GM19193 (cell line): Measurements from ENCODE around the gene WWOX.

ENCODE experiments used
- POLR2A ChIP-seq: IDR thresholded peaks from 4 replicates; pipeline ENCODE4 v1.6.1; 2011; ENCODE audit not compliant: insufficient read depth, insufficient read length; ENCODE audit errors: extremely low read depth

The WWOX gene

DNA sequence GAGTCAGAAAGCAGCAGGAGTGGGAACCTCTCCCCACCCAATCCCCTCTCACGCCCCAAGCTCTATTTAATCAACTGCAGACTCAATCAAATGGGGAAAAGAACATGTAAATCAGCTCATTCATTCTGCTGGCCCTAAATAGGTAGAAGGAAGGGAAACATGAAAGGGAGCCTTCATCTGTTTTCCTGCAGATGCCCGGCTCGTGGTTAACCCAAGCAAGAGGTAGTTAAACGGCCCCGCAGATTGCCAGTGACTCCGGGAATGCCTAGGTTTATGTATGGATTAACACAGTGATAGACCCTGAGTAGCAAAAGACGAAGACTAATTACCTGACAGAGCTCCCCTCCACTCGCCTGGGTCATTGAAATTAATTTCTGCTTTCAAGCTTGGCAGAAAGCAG lies 542.0 kb downstream of the WWOX start:
- no peak for TF ChIP-seq POLR2A

DNA sequence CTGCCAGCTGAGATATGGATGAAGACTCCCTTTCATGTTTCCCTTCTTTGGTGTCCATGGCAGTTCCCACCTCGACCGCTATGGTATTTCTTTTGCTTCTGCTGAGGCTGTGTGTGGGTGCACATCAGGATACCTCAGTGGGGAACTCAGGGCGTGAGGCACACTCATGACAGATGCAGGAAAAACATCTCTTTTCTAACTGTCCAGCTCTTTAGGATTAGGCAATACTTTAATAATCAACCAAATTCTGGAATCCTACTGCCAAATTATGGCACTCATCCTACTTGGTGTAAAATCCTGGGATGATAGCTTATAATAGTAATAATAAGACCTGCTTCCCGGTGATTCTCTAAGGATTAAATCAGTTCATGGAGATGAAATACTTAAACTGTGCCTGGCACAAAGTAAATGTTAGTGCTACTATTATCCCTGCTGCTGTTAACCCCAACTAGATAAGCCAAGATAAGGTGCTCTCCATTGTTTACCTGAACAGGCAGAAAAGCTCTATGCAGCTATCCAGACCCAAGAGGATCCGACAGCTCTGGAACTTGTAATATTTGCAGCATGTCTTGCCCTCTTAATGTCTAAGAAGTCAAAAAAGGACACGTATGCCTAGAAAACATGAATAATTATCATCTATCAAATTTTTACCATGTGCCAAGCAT lies 543.3 kb downstream of the WWOX start:
- no peak for TF ChIP-seq POLR2A

DNA sequence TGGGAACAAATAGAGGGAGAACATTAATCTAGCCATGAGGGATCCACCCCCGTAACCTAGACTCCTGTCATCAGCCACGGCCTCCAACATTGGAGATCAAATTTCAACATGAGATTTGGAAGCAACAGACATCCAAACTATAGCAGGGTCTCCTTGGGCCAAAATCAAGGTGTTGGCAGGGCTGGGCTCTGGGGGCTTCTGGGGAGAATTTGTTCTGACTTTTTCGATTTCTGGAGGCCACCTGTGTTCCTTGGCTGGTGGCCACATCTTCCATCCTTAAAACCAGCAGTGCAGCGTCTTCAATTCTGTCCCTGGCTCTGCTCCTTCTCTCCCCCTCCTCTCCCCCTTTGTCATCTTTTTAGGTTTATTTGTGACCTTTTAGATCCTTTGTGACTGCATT lies 546.2 kb downstream of the WWOX start:
- TF ChIP-seq POLR2A = no peak

DNA sequence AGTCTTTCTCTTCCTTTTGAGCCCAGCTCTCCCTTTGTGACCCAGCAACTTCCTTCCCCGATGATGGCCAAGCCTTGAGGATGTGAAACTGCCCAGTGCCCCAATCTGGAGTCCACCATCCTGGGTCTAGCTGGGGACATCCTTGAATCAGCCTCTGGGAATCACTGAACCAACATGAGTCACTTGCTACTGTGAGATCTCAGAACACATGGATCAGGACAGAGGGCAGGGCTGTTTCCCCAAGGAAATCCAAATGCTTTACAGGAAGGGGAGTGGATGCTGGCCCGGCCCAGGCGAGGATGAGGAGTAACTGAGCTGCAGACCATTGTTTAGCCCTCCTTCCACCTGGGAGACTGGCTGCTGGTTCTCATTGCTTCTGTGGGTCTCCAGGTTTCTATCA lies 547.6 kb downstream of the WWOX start:
- no peak for TF ChIP-seq POLR2A

DNA sequence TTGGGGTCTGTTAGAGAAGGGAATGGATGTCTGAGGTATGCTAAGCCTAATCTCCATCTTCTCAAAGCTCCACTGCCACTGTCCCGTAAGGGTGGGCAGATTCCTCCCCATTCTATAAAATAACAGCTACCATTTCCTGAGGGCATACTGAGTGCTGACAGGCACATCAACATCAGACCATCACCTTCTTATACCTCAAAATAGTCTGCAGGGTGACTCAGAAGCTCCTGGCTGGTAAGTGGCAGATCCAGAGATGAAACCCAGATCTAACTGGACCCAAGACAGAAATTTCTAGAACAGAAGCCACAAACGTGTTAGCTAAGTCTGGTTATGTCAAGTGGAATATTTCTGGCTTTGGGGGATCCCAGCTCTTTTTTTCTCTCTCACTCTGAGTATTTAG lies 548.0 kb downstream of the WWOX start:
- no peak for TF ChIP-seq POLR2A

DNA sequence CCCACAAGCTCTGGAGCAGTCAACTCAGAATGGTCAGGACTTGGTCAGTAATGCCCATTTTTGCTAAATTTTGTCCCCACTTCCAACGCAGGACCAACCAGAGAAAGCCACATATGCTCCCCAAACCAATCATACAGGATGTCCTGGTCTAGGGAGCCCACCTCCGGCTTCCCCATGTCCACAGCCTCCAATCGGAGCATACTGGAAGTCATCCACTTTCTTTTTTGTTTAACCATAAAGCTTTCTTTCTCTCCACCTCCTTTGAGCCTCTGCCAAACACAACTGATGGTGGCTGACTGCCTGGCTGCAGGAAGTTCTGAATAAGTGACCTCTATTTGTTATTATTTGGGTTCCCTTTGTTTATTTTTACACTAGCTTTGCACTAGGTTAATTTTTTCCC lies 549.1 kb downstream of the WWOX start:
- TF ChIP-seq POLR2A = no peak

DNA sequence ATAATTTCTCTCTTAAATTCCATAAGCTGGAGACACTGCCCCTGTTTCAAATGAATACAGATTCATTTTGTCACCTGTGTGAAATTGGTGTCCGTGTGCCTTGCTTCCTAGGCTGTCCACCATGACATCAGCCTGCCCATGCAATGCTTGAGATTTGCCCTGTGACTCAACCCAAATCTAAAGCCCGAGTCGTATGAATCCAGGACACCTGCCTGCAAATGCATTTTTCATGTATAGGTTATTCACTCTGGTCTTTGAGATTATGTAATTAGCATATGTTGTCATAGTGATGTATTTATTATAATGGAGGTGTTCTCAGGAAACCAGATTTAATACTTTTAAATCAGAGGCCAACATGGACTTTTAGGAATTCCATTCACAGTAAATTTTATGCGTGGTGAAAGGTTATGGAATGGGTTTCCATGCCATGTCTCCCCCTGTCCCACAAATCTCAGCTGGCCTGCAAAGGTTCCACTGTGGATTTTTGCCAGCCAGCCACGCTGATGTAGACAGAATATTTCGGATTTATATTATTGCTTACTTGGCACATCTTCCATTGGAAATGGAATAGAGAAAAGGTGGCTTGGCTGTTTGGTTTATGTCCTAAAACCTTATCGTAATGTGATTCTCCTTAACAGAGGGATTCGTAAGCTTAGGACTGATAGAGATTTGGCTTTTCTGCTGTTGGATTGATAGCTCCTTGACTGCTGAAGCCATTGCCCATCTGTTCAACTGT lies 551.1 kb downstream of the WWOX start:
- TF ChIP-seq POLR2A = no peak

DNA sequence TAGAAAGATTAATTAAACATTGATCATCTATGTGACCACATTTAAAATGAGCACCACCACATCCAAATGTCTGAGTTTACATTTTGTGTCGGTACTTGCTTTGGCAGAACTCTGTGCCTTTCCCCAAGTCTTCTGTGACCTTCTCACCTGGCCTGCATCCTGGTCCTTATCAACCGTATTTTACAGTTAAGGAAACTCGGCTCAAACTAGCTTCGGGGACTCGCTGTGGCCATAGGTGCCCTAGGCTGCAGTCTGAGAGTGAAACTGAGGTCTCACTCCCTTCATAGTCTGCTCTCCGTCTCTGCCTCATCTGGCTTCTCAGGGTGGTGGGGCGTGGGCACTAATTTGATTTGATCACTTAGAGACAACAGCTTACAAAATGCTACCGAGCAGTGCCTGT lies 555.5 kb downstream of the WWOX start:
- no peak for TF ChIP-seq POLR2A

DNA sequence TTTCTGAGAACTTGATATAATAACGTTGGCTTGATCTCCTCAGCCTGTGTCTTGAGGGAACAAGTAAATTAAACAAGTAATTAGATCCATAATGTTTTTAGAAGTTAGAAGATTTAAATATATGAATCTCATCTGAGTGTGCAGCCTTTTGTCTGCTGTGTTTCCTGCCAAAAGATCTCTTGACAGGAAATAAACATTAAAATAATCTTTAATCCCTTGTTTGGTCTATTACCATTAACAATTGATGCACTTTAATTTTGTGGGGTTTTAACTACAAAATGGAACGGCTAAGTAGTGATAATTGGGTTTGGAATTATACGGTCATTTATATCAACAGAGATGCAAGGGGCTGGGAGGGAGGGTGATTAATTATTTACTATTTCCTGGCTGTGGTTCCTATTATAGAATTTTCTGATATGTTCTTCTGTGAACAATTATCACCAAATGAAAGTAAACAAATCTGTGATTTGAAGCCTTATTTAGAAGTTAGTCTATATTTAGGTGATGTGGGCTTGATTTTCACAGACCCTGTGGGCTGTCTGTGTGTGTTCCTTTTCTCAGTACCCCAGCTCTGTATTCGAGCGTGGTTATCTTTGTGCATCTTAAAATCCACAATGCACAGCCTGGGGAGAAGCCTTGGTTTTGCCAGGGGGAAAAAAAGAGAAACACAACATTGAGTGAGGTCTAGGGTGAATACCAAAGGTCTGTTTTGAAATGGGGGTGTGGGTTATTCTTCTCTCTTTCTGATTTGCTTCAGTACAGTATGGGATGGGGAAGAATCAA lies 556.1 kb downstream of the WWOX start:
- no peak for TF ChIP-seq POLR2A

DNA sequence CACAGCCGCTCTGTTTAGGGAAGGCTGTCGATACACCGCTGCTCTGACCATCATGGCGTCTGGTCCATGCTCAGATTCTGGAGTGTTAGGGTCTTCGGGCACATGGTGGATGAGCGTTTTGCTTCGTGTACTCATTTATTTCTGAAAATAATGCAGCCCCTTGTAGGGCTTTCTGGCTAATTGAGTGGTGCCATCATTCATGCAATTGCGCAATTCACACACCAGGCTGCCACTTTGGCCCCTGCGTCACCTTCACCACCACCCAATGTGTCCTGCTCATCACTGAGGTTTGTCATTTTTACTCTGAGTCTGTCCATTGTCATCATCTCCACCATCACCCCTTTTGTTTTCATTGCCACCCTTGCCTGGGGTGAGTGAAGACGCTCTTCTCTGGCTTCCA lies 557.4 kb downstream of the WWOX start:
- no peak for TF ChIP-seq POLR2A

DNA sequence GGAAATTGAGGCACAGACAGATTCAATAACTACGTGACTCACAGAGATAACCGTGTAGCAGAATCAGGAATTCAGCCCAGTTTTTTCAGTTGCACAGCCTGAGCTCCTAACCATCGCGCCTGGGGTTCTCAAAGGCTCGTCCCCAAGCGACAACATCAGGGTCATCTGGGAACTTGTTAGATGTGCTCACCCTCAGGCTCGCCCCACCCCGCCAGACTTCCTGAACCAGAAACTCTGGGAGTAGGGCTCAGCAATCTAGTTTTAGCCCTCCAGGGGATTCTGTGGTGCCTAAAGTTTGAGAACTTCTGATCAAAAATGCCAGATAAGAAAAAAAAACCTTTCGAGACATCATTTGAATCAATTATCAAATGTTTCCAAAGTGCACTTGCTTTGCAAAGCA lies 559.8 kb downstream of the WWOX start:
- no peak for TF ChIP-seq POLR2A

DNA sequence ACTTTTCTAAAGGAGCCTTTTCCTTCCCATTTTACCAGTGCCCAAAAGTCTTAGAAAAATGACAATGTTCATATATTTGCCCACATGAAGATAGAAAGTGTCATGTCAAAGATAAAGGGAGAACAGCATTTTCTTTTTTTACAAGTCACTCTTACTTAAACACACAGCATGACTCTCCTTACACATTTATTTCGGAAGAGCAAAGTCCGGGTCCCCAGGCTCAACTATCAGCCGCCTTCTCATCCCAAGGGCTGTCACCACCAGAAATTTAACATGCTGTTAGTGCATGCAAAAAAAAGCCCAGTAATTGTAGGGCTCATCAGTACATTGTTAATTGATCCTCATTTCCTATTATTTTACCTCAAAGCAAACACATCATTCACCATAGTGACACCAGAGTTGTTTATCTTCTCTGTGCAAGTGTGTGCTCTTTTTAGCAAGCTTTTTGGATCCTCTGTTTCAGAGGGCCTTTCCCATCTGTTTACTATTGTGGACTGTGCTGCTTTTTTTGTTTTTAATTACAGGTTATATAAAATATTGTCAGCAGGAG lies 560.3 kb downstream of the WWOX start:
- TF ChIP-seq POLR2A = no peak

DNA sequence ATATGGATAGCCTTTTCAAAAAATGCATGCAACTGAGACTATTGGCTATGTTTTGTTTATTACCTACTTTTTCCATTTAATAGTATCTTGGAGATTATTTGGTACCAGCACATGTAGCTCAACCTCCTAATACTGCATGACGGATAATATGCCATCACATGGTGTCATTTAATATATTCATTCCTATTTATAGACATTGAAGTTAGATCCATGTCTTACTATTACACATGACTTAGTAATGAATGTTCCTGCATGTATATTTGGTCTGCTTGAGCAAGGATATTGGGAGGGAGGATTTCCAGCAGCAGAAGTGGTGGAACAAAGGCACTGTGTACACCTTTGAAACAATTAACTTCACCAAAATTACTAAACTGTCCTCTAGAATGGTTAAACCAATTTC lies 561.3 kb downstream of the WWOX start:
- no peak for TF ChIP-seq POLR2A

DNA sequence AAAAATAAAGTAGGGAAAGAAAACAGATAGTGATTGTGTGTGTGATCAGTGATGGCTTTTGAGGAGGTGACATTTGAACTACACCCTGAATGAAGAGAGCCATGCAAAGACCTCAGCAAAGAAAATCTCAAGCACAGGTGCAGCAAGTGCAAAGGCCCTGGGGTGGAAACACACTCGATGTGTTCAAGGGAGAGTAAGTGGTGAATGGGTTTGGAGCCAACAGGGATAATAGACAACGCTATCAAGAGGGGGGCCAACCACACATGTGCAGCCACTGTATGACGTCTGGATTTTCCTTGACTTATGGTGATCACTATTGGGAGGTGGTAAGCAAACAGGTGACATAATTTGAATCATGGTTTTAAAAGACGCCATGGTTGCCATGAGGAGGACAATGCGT lies 564.2 kb downstream of the WWOX start:
- no peak for TF ChIP-seq POLR2A
